Keratinocyte (primary cell): ENCODE results near the gene CERK. TPM values are rescaled to one million over a fixed set of nuclear protein-coding genes. Genes with fewer than 3 reads are reported as not detected.

Source experiments
- DNase-seq: peaks from one replicate; pipeline ENCODE4 v3.0.0-alpha.2; 2011; ENCODE audit warnings: low read depth, missing footprints, low spot score
- FAIRE-seq: peaks from 2 replicates; lab custom pipeline; 2011; peaks lifted over from hg19 to GRCh38; lab: Jason Lieb, UNC
- H2AFZ ChIP-seq: 2 replicates; pipeline ENCODE4 v1.6.0; 2012; ENCODE audit warnings: low read length, control low read depth, inconsistent platforms; ENCODE audit not compliant: control insufficient read depth
- H3K27ac ChIP-seq: 2 replicates; pipeline ENCODE4 v1.5.1; 2011; ENCODE audit warnings: low read length; ENCODE audit not compliant: control insufficient read depth, insufficient read depth
- H3K27me3 ChIP-seq: 3 replicates; pipeline ENCODE4 v1.6.0; 2011; ENCODE audit warnings: low read length; ENCODE audit not compliant: control insufficient read depth, insufficient read depth; ENCODE audit errors: extremely low read depth
- H3K36me3 ChIP-seq, 2 experiments: 2 replicates in 1 of 2; 3 replicates in 1 of 2; pipeline ENCODE4 v1.5.1; 2011; ENCODE audit warnings: low read length in 2 of 2, mild to moderate bottlenecking in 1 of 2; ENCODE audit not compliant: control insufficient read depth in 2 of 2, insufficient read depth in 2 of 2; ENCODE audit errors: extremely low read depth in 1 of 2
- H3K4me1 ChIP-seq: 3 replicates; pipeline ENCODE4 v1.5.1; 2011; ENCODE audit warnings: low read length; ENCODE audit not compliant: control insufficient read depth, insufficient read depth; ENCODE audit errors: extremely low read depth
- H3K4me2 ChIP-seq: 3 replicates; pipeline ENCODE4 v1.6.0; 2011; ENCODE audit warnings: low read depth, low read length; ENCODE audit not compliant: control insufficient read depth, insufficient read depth; ENCODE audit errors: extremely low read depth
- H3K4me3 ChIP-seq, 3 experiments: fragments of 200-600 bp in 1 of 3; sonication (generic) in 1 of 3; 2 replicates in 2 of 3; 3 replicates in 1 of 3; pipeline ENCODE4 v1.5.1; 2011 to 2016; ENCODE audit warnings: low read length in 3 of 3, mild to moderate bottlenecking in 3 of 3, control low read depth in 2 of 3, inconsistent platforms in 1 of 3, low read depth in 1 of 3, mixed read lengths in 1 of 3, mixed run types in 1 of 3, moderate library complexity in 1 of 3; ENCODE audit not compliant: control insufficient read depth in 2 of 3, insufficient read depth in 2 of 3; ENCODE audit errors: extremely low read depth in 1 of 3
- H3K79me2 ChIP-seq: 2 replicates; pipeline ENCODE4 v1.6.0; 2012; ENCODE audit warnings: low read length; ENCODE audit not compliant: control insufficient read depth, insufficient read depth
- H3K9ac ChIP-seq: 3 replicates; pipeline ENCODE4 v1.6.0; 2011; ENCODE audit warnings: low read length; ENCODE audit not compliant: control insufficient read depth, insufficient read depth; ENCODE audit errors: extremely low read depth
- H3K9me1 ChIP-seq: 3 replicates; pipeline ENCODE4 v1.6.0; 2011; ENCODE audit warnings: low read length; ENCODE audit not compliant: control insufficient read depth, insufficient read depth; ENCODE audit errors: extremely low read depth
- H3K9me3 ChIP-seq: 2 replicates; pipeline ENCODE4 v1.5.1; 2012; ENCODE audit warnings: low read depth, low read length; ENCODE audit not compliant: control insufficient read depth
- H4K20me1 ChIP-seq: 3 replicates; pipeline ENCODE4 v1.6.0; 2011; ENCODE audit warnings: low read length; ENCODE audit not compliant: control insufficient read depth, insufficient read depth; ENCODE audit errors: extremely low read depth
- EZH2 ChIP-seq: IDR thresholded peaks from one replicate; pipeline ENCODE4 v1.6.1; 2012; ENCODE audit warnings: inconsistent platforms, mild to moderate bottlenecking, low read length, moderate library complexity
- dilution Hi-C: fragments of 300-500 bp; cut with MboI; formaldehyde crosslinking; loops from one replicate; pipeline ENCODE4 v1.7.0; 2020; ENCODE audit warnings: low sequenced_read_pairs; ENCODE audit not compliant: extremely low pct_ligation_motif_present
- polyA plus RNA-seq, 5 experiments: library from polyadenylated mRNA; depleted of rRNA in 3 of 5; stranded (reverse) in 3 of 5; stranded (forward) in 1 of 5; unstranded in 1 of 5; fragments of >200 nt; gene quantifications; 1 replicate in 1 of 5; 2 replicates in 3 of 5; 3 replicates in 1 of 5; pipeline versions ENCODE4 v1.2.1 to v1.2.3, GENCODE V29; 2011 to 2012; ENCODE audit warnings: missing spikeins in 2 of 5, low read depth in 1 of 5, low replicate concordance in 1 of 5
- TF ChIP-seq, protein P1 (sequence below), 3 experiments: IDR thresholded peaks in 1 of 3; conservative IDR thresholded peaks in 1 of 3; optimal IDR thresholded peaks in 1 of 3; 2 replicates in 2 of 3; 3 replicates in 1 of 3; pipeline versions ENCODE3 to v1.5.1; 2011; ENCODE audit warnings: low read length in 3 of 3, mild to moderate bottlenecking in 3 of 3, moderate library complexity in 2 of 3, control low read depth in 1 of 3, inconsistent platforms in 1 of 3; ENCODE audit not compliant: insufficient read depth in 2 of 3; ENCODE audit errors: extremely low read depth in 1 of 3

CERK gene
- polyA plus RNA-seq, 1 donor (not counting 4 experiments of a cell fraction or from before 2014, with no cell fraction given): 11.9 TPM

DNA sequence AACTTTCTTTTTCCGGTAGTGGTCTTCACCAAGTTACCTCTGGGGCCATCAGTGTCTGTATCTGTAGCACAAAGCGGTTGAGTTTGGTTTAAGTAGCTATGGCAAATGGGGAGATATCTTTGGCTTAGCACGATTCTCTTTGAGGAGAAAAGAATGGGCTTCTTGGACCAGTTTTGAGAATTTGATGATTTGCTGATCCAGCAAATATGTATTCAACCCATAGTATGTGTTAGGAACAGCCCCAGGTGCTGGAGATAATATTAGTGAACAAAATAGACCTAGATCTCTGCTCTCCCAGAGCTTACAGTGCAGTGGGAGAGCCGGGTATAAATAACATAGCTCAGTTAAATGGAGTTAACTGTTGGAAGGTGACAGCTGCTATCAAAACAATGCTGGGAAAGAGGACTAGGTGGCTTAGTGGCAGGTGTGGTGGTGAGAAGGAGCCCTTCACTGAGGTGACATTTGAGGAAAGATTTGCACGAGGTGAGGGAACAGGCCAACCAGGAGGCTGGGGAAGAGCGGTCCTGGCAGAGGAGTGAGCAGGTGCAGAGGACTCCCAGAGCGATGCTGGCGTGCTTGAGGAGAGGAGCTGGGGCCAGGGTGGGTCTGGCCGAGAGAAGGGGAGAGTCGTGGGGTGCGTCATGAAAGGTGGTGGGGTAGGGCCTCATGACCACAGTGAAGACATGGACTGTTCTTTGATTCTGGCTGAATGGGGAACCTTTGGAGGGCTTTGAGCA lies 29.4 kb upstream of the CERK start:
- Histone ChIP-seq H2AFZ (no peak overlapping the region), H3K27ac (no peak overlapping the region), H3K79me2 (peaks cover 67% of the 10 kb centered on the region), H3K4me1 (peaks cover 8% of the 10 kb centered on the region), H3K9me1 (no peaks in the 10 kb centered on the region), H3K36me3 (no peaks in the 10 kb centered on the region), H3K27me3 (no peaks in the 10 kb centered on the region), H3K4me3 (no peak overlapping the region), H3K9ac (no peak overlapping the region), H3K9me3 (no peaks in the 10 kb centered on the region), H3K4me2 (no peak overlapping the region), H4K20me1 (no peaks in the 10 kb centered on the region)
- dilution Hi-C loops: no loop called here
- no peak for FAIRE-seq
- TF ChIP-seq, protein P1, sequence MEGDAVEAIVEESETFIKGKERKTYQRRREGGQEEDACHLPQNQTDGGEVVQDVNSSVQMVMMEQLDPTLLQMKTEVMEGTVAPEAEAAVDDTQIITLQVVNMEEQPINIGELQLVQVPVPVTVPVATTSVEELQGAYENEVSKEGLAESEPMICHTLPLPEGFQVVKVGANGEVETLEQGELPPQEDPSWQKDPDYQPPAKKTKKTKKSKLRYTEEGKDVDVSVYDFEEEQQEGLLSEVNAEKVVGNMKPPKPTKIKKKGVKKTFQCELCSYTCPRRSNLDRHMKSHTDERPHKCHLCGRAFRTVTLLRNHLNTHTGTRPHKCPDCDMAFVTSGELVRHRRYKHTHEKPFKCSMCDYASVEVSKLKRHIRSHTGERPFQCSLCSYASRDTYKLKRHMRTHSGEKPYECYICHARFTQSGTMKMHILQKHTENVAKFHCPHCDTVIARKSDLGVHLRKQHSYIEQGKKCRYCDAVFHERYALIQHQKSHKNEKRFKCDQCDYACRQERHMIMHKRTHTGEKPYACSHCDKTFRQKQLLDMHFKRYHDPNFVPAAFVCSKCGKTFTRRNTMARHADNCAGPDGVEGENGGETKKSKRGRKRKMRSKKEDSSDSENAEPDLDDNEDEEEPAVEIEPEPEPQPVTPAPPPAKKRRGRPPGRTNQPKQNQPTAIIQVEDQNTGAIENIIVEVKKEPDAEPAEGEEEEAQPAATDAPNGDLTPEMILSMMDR (optimal IDR thresholded peaks at IDR 0.05 in 1 of 3, IDR thresholded peaks at IDR 0.05 in 1 of 3, conservative IDR thresholded peaks at IDR 0.05 in 1 of 3; ENCODE audit: extremely low read depth in 1 of 3, insufficient read depth in 2 of 3, low read length in 3 of 3): no peak
- TF ChIP-seq EZH2: no peak
- no peak for DNase-seq

DNA sequence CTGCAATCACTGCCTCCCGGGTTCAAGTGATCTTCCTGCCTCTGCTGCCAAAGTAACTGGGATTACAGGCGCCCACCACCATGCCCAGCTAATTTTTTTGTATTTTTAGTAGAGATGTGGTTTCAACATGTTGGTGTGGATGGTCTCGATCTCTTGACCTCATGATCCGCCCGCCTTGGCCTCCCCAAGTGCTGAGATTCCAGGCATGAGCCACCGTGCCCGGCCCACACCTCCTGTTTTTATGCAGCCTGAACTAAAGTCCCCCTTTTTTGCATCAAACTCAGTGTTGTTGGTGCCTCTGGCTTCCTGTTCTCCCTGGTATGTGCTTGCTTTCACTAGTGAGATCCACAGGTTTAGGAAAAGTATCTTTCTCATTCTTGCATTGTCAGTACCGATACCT lies 28.6 kb upstream of the CERK start:
- no peaks in the 10 kb centered on the region for H3K9me3 ChIP-seq
- no peak overlapping the region for H3K9ac ChIP-seq
- no peak overlapping the region for H3K4me3 ChIP-seq
- no peak overlapping the region for H3K4me2 ChIP-seq
- no peaks in the 10 kb centered on the region for H3K9me1 ChIP-seq
- H4K20me1 ChIP-seq: no peaks in the 10 kb centered on the region
- dilution Hi-C loops: no loop called here
- FAIRE-seq: no peak
- peaks cover 8% of the 10 kb centered on the region for H3K4me1 ChIP-seq
- no peak overlapping the region for H2AFZ ChIP-seq
- peaks cover 71% of the 10 kb centered on the region for H3K79me2 ChIP-seq
- no peaks in the 10 kb centered on the region for H3K36me3 ChIP-seq
- TF ChIP-seq, protein P1 (optimal IDR thresholded peaks at IDR 0.05 in 1 of 3, IDR thresholded peaks at IDR 0.05 in 1 of 3, conservative IDR thresholded peaks at IDR 0.05 in 1 of 3; ENCODE audit: extremely low read depth in 1 of 3, insufficient read depth in 2 of 3, low read length in 3 of 3): no peak
- no peak for TF ChIP-seq EZH2
- no peak overlapping the region for H3K27ac ChIP-seq
- no peaks in the 10 kb centered on the region for H3K27me3 ChIP-seq
- no peak for DNase-seq
